Right forelimb (tissue), 1 donor: ENCODE data around the gene C22orf39.

Experiments
- DNase-seq: peaks from one replicate; pipeline ENCODE4 v3.0.0-alpha.2; 2018

Gene C22orf39, protein sequence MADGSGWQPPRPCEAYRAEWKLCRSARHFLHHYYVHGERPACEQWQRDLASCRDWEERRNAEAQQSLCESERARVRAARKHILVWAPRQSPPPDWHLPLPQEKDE

DNA sequence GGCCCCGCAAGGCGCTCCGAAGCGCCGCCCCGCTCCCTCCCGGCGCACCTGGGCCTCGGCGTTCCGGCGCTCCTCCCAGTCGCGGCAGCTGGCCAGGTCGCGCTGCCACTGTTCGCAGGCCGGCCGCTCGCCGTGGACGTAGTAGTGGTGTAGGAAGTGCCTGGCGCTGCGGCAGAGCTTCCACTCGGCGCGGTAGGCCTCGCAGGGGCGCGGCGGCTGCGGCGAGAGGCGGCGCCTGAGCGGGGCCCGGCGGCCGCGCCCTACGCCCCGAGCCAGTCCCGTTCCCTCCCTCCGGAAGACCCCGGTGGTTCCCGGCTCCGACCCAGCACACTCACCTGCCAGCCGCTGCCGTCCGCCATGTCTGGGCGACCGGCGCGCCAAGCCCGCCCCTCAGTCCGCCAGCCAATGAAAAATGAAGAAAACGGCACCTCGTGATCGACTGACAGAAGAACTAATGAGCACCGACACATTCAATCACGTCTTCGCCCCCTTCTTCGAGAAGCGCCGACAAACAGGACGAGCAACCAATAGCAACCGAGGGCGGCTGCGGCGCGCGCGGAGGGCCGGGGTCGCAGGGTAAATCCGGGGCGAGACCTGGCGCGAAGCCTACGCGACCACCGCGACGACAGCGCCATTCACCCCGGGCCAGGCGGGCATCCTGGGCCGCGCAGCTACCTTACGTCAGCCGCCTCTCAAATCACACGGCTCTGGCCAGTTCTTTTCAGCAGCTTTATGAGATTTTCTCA, at the start of gene C22orf39:
TSS of gene C22orf39 (minus strand) at position 382 of the 746 bp plus-strand sequence. CDS start at position 359, 23 bp downstream.
- DNase-seq, result peak; percentile 92

GRCh38 chr22:19497245-19497644, 49.7 kb upstream of the C22orf39 start:
- DNase-seq, result no peak

- DNase-seq, result no peak
Observed at GRCh38 chr22:19496324-19496630, 48.8 kb upstream of the C22orf39 start.

GRCh38 chr22:19495562-19496323, 48.2 kb upstream of the C22orf39 start:
- no peak for DNase-seq

DNA sequence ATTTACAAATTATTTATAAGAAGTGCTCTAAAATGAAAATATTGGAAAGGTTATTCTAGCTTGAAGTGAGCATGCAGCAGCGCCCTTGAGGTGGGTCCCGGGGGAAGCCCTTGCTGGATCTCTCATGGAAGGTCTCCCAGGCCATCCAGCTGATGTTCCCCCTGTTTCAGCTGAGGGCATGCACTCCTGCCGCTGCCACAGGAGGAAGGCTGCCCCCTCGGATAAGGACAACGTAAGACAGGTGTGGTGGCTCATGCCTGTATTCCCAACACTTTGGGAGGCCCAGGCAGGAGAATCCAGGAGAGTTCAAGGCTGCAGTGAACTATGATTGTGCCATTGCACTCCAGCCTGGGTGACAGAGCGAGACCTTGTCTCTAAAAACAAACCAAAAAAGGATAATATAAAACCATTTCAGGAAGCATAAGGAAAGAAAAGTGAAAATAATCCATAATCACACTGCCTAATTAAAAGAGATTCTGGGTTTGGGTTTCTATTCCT, 47.2 kb upstream of the C22orf39 start:
- no peak for DNase-seq

- no peak for DNase-seq
Observed at GRCh38 chr22:19494001-19494560, 46.6 kb upstream of the C22orf39 start.

GRCh38 chr22:19492504-19493174, 45.1 kb upstream of the C22orf39 start:
- DNase-seq, result no peak

- DNase-seq, result no peak
Observed at GRCh38 chr22:19490628-19491230, 43.2 kb upstream of the C22orf39 start.

- DNase-seq, result no peak
Observed at GRCh38 chr22:19488884-19489843, 41.7 kb upstream of the C22orf39 start.

- no peak for DNase-seq
Observed at GRCh38 chr22:19488285-19488684, 40.8 kb upstream of the C22orf39 start.

GRCh38 chr22:19483481-19484244, 36.2 kb upstream of the C22orf39 start:
- no peak for DNase-seq

GRCh38 chr22:19482297-19482696, 34.8 kb upstream of the C22orf39 start:
- DNase-seq, result no peak

DNA sequence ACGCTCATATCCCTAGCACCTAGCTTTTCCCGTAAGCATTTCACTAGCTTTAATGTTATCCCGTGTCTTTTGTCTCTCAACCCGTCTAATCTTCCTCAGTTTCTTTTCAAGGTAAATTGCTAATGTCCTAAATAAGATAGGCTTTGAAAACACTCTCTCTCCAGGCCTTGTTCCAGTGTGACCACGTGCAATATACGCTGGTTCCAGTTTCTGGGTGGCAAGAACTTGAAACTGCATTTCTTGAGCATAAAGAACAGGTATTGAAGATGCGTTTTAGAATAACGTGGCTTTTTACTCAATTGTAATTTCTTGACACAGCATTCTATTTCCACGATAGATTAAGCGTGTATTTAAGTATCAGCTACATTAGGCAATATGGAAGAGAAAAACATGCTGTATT, 33.3 kb upstream of the C22orf39 start:
- no peak for DNase-seq

GRCh38 chr22:19480173-19480568, 32.7 kb upstream of the C22orf39 start:
- no peak for DNase-seq

DNA sequence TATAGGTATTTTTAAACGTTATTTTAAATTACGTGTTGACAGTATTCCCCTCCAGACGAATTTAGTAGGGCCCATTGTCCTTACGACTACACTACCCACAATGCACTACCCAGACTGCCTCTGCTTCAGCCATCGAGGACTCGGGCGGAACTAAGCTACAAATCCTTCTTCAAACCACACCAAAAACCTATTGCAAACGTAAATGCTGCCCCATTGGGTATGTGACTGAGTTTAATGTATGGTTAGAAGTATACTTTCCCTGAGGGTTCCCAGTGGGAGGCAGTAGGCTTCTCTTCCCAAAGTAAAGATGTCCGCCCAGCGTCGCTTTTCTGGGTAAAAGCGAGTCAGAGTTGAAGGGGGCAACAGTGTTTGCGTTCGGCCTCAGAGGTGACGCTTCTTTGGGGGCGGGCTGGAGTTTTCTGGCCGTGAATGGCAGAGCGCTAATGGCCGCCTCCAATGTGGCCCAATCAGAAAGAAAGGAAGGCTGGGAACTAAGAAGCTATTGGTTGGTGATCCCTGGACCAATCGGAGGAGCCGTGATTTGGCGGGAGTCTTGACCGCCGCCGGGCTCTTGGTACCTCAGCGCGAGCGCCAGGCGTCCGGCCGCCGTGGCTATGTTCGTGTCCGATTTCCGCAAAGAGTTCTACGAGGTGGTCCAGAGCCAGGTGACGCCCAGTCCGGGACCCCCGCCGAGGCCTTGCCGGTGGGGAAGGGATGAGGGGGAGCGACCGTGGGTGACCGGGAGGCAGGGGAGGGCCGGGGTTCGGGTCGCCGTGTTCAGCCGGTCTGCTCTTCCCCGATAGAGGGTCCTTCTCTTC, 32.1 kb upstream of the C22orf39 start, which contains the start of gene CDC45:
TSS of gene CDC45 (plus strand) at position 566 of the 818 bp plus-strand sequence. CDS start at position 615, 49 bp downstream.
- peak; percentile 96 for DNase-seq

GRCh38 chr22:19478901-19479354, 31.4 kb upstream of the C22orf39 start, which contains the start of gene UFD1:
Gene UFD1 (minus strand): TSS chr22:19479193. CDS start chr22:19479085, 108 bp downstream.
- DNase-seq, result peak; percentile 90

GRCh38 chr22:19478045-19478900, 30.8 kb upstream of the C22orf39 start:
- no peak for DNase-seq
